Transverse colon (tissue), 3 donors: Measurements from ENCODE around the gene CFAP119.

Experiments
- EP300 ChIP-seq: sonication (generic); formaldehyde crosslinking; IDR thresholded peaks from one replicate; pipeline ENCODE4 v1.6.1; 2017; ENCODE audit warnings: antibody characterized with exemption, low read depth
- POLR2A ChIP-seq: fragments of 450-650 bp; IDR thresholded peaks from one replicate; pipeline ENCODE4 v1.6.1; 2016; ENCODE audit warnings: antibody characterized with exemption, mild to moderate bottlenecking, moderate library complexity
- TF ChIP-seq, protein P1 (sequence below), 5 experiments: fragments of 200-600 bp in 3 of 5; fragments of 450-650 bp in 2 of 5; sonication (generic) in 3 of 5; IDR thresholded peaks; 1 replicate in 2 of 5; 2 replicates in 3 of 5; pipeline ENCODE4 v1.5.1; 2016 to 2017; ENCODE audit warnings: antibody characterized with exemption in 5 of 5, inconsistent platforms in 3 of 5, mild to moderate bottlenecking in 2 of 5, moderate library complexity in 1 of 5

DNA sequence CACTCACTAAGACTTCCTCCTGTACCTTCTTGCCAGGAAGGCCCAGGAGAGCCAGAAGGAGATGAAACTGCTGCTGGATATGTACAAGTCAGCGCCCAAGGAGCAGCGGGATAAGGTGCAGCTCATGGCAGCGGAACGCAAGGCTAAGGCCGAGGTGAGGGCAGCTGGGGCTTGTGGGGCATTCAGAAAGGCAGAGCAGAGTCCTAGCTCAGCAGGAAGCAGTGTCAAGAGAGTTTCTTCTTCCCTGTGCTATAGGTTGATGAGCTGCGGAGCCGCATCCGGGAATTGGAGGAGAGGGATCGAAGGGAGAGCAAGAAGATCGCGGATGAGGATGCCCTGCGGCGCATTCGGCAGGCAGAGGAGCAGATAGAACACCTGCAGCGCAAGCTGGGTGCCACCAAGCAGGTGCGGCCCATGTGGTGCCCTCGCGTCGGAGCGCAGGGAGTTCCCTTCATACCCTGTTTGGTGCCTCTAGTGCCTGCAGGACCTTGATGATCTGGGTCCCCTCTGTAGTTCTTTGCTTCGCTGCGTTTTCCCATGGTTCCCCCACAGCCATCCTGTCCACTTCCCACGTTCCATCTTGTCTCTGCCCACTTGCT lies 6.8 kb upstream of the CFAP119 start:
- TF ChIP-seq, protein P1, sequence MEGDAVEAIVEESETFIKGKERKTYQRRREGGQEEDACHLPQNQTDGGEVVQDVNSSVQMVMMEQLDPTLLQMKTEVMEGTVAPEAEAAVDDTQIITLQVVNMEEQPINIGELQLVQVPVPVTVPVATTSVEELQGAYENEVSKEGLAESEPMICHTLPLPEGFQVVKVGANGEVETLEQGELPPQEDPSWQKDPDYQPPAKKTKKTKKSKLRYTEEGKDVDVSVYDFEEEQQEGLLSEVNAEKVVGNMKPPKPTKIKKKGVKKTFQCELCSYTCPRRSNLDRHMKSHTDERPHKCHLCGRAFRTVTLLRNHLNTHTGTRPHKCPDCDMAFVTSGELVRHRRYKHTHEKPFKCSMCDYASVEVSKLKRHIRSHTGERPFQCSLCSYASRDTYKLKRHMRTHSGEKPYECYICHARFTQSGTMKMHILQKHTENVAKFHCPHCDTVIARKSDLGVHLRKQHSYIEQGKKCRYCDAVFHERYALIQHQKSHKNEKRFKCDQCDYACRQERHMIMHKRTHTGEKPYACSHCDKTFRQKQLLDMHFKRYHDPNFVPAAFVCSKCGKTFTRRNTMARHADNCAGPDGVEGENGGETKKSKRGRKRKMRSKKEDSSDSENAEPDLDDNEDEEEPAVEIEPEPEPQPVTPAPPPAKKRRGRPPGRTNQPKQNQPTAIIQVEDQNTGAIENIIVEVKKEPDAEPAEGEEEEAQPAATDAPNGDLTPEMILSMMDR (IDR thresholded peaks at IDR 0.05) = no peak
- no peak for TF ChIP-seq POLR2A
- TF ChIP-seq EP300 = no peak
